ENCODE measurements around the gene INSL6.
A peak's percentile ranks its signal among the peaks of the same experiment; 100 is the strongest.
"Not testable (repeated sequence)": the region's sequence is repeated elsewhere in the genome, so short reads cannot be mapped to it uniquely, and the experiment has no call there.

Gene INSL6

GRCh38 chr9:5185220-5185840, at the start of gene INSL6:
Gene INSL6, minus strand, starts transcription at chr9:5185639. Its CDS starts 37 bp downstream, at chr9:5185602.
- no peak for DNase-seq (ENCODE audit: low read depth)

DNA sequence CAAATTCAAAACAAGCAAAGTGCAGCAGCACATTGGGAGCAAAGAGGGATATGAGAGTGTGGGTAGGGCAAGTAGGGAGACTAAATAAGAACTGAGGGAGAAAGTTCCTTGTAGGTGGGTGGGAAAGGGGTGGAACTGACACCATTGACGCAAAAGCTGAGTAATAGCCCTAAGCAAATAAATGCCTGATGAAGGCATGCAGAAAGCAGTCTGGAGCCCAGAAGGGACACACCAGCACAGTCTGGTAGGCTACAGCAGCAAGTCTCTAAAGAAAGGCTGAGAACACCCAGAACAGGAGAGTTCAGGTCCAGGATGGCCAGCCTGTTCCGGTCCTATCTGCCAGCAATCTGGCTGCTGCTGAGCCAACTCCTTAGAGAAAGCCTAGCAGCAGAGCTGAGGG, 45.8 kb upstream of the INSL6 start, which contains the start of gene INSL4:
INSL4 (plus strand) TSS at position 208 of the 400 bp plus-strand sequence; CDS start at position 313, 105 bp downstream.
- DNase-seq (ENCODE audit: low read depth) = no peak

GRCh38 chr9:5230554-5230953, 45.1 kb upstream of the INSL6 start:
- DNase-seq (ENCODE audit: low read depth) = no peak

DNA sequence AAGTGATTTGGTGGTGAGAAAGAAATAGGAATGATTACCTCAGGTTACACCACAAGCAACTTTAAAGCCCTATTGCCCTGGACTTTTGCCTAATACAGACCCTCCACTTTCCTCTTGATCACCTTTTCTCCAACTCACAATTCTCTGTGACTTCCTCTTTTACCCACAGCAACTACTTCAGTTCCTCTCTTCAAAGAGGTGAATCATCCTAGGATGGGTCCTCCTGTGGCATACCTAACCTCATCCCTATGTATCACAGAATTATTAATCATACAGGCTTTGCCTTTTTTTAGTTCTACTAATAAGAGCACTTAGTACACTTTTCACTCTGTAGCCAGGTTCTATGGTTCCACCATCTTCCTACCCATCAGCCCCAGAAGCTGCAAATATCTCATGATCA, 19.6 kb upstream of the INSL6 start:
- DNase-seq (ENCODE audit: low read depth) = no peak

- DNase-seq (ENCODE audit: low read depth) = no peak
These were observed 10.0 kb upstream of the INSL6 start for GRCh38 chr9:5195463-5195862.

DNA sequence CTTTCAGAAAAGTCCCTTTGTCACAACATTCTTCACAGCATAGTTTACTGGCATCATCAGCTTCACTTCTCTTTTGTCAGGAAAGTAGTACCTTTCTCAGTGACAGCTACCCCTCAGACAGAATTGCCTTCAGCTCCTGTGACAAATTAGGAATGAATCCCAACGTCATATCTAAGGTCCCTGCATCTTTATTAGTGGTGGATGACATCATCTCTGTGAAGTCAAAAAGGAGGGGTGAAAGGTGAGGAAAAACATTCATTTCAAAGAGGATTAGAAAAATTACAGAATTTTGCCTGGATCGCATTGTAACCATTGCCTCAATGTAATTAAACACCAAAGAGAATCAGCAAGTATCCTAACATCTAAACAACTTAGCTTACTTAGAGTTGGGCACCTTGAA, 7.9 kb upstream of the INSL6 start:
- no peak for DNase-seq (ENCODE audit: low read depth)

GRCh38 chr9:5191985-5192384, 6.5 kb upstream of the INSL6 start:
- no peak for DNase-seq (ENCODE audit: low read depth)

GRCh38 chr9:5188060-5188984, 2.9 kb upstream of the INSL6 start:
- no peak for DNase-seq (ENCODE audit: low read depth)

DNA sequence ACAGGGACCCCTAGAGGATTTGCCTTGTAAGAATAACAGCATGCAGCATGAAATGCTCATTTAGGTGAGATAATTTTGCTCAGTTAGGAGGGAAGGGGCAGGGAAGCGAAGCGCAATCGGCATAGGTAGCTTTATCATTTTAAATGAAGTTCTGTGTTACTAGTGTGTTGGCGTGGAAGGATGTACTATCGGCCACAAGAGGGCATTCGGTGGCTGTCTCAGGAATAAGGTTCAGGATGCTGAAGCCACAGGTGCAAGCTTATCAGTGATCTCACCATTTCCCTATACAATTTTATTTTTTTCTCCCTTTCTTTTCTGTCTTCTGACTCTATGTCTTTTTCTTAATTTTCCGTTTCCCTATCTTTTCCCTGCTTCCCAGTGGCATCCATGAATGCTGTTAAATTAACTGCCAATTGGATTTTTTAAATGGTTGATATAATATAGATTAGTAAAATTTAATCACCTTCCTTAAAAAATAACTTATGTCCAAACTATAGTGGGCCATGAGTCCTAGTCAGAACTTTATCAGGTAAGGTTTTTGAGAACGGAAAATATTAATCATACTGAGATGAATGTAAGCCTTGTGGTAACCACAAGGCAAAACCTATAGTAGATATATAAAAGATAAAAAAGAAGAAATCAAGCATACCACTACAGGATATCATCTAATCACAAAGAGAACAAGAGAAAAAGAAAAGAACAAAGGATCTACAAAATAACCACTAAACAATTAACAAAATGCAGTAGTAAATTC, 1.2 kb upstream of the INSL6 start:
- peak; percentile 30 for DNase-seq (ENCODE audit: low read depth)

GRCh38 chr9:5184776-5185175, 663 bp downstream of the INSL6 start:
- DNase-seq (ENCODE audit: low read depth) = no peak

DNA sequence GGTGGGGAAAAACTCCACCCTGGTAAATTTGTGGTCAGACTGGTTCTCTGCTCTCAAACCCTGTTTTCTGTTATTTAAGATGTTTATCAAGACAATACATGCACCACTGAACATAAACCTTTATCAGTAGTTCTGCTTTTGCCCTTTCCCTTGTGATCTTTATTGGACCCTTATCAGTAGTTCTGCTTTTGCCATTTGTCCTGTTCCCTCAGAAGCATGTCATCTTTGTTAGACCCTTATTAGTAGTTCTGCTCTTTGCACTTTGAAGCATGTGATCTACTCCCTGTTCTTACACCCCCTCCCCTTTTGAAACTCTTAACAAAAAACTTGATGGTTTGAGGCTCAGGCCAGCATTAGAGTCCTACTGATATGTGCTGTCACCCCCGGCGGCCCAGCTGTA, 4.8 kb downstream of the INSL6 start:
- DNase-seq (ENCODE audit: low read depth) = not testable (repeated sequence)

GRCh38 chr9:5178126-5178805, 7.2 kb downstream of the INSL6 start:
- no peak for DNase-seq (ENCODE audit: low read depth)

DNA sequence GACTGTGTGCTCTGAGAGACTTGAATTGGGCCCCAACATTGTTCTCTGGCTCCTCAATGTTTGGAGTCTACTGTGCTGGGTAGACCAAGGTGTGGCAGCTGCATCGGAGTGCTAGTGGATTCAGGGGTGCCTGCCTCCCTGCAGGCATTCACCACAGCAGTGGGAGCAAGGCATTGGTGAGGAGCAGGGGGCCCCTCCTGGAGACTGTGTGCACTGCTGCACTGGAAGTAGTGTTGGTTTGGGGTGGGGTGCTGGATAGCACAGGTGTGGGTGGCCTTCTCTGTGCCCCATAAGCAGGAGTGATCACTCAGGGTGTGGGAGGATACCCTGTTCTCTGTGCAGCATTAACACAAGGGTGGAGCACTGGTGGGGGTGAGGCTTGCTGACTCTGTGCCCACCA, 39.2 kb downstream of the INSL6 start:
- no peak for DNase-seq (ENCODE audit: low read depth)

- no peak for DNase-seq (ENCODE audit: low read depth)
These were observed 41.2 kb downstream of the INSL6 start for GRCh38 chr9:5144217-5144616.

GRCh38 chr9:5140151-5140550, 45.3 kb downstream of the INSL6 start:
- no peak for DNase-seq (ENCODE audit: low read depth)

- no peak for DNase-seq (ENCODE audit: low read depth)
These were observed 62.9 kb downstream of the INSL6 start for GRCh38 chr9:5122516-5122915.

GRCh38 chr9:5122116-5122515, 63.3 kb downstream of the INSL6 start:
- no peak for DNase-seq (ENCODE audit: low read depth)

DNA sequence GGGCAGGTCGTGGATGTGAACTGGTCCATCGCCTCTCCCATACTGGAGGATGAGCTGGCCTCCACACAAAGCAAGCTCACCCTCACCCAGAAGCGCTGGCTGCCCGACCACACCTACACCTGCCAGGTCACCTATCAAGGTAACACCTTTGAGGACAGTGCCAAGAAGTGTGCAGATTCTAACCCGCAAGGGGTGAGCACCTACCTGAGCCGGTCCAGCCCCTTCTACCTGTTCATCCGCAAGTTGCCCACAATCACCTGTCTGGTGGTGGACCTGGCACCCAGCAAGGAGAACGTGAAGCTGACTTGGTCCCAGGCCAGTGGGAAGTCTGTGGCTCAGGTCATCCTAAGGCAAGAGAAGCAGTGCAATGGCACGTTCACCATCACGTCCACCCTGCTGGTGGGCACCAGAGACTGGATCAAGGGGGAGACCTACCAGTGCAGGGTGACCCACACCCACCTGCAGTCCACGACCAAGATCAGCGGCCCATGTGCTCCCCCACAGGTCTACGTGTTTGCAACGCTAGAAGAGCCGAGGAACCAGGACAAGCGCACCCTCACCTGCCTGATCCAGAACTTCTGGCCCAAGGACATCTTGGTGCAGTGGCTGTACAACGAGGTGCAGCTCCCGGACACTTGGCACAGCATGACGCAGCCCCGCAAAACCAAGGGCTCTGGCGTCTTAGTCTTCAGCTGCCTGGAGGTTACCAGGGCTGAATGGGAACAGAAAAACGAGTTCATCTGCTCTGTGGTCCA, 71.3 kb downstream of the INSL6 start:
- DNase-seq (ENCODE audit: low read depth) = no peak
